GM12872 (cell line): ENCODE data around the gene TOMM34.

ENCODE experiments used
- CTCF ChIP-seq: IDR thresholded peaks from 3 replicates; pipeline ENCODE4 v1.5.1; 2011; ENCODE audit warnings: low read depth, mild to moderate bottlenecking, low read length, moderate library complexity; ENCODE audit not compliant: insufficient read depth

Gene TOMM34

GRCh38 chr20:44942264-44942973 lies 17.8 kb downstream of the TOMM34 start:
- TF ChIP-seq CTCF: no peak

DNA sequence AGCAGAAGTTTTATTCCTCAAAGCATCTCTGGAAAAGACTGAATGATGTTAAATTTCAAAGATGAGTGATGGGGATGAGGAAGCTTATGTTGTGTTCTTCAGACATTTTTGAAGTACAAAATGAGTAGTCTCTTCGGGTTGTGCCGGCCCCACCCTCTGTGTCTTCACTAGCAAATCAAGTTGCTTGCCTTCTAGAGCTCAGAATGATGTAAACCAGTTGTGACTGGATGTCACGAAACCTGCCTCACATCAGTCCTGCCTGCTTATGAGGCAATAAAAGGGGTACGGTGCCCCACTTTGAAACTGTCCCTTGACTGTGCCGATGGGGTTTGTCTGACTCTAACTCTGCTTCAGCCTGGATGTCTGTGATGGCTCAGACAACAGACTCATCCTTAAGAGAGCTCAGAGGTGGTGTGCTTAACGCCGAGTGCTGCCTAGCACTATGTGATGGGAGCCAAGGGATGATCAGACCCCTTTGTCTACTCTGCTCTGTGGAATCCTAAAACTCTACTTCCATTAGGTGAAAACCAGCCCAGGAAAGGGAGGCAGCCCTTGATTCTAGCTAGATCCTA lies 19.0 kb downstream of the TOMM34 start:
- TF ChIP-seq CTCF: no peak

DNA sequence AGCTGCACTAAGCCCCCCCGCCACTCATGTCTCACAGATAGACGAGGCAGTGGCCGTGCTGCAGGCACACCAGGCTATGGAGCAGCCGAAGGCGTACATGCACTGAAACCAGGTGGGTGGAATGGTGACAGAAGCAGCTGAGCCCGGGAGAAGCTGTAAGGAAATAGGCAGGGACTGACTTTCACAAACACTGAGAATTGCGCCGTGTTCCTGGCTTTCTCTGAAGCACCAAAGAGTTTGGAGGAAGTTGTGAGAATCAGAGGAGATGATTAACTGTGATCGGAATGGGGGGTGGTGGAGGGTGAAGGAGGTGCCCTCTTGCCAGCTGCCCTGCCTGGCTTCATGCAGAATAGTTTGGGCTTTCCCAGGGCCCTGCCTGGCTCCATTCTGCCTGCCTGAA lies 21.6 kb downstream of the TOMM34 start:
- TF ChIP-seq CTCF: no peak

DNA sequence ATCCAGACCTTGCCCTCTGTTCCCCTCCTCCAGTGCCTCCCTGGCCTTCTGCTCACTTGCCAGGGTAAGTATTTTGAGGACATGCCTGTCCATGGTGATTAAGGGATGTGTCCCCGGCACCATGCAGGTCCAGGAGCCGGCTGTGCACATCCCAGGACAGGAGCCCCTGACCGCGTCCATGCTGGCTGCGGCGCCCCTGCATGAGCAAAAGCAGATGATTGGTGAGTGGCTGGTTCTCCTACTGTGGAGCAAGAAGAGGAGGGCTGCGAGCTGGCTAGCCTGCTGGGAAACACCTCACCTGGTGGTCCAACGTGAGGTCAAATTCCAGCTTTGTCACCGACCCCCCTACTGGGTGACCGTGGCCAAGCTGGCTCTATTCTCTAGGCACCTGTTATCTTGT lies 23.7 kb downstream of the TOMM34 start:
- no peak for TF ChIP-seq CTCF

- no peak for TF ChIP-seq CTCF
Observed at GRCh38 chr20:44932916-44933315, 27.3 kb downstream of the TOMM34 start.

GRCh38 chr20:44931911-44932310 lies 28.3 kb downstream of the TOMM34 start:
- TF ChIP-seq CTCF: no peak

DNA sequence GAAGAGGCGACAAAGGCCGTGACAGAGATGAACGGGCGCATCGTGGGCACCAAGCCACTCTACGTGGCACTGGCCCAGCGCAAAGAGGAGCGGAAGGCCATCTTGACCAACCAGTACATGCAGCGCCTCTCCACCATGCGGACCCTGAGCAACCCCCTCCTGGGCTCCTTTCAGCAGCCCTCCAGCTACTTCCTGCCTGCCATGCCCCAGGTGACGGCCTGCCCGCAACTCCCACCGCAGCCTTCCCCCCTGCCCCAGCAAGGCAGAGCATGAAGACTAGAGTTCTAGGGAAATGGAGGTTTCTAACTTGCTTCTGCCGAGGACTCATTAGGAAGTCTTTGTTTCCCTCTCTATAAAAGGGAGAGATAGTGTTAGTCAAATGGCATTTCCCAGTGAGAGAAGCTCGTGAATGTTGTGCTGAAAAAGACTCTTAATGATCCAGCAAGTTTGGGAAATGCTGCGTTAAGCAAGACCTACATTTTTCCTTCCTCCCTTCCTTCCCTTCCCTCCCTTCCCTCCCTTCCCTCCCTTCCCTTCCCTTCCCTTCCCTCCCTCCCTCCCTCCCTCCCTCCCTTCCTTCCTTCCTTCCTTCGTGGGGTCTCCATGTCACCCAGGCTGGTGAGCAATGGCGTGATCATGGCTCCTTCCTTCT lies 29.6 kb downstream of the TOMM34 start:
- no peak for TF ChIP-seq CTCF
